Measurements from ENCODE around the gene ALAS2.
"Not testable (repeated sequence)": the region's sequence is repeated elsewhere in the genome, so short reads cannot be mapped to it uniquely, and the experiment has no call there.

DNA sequence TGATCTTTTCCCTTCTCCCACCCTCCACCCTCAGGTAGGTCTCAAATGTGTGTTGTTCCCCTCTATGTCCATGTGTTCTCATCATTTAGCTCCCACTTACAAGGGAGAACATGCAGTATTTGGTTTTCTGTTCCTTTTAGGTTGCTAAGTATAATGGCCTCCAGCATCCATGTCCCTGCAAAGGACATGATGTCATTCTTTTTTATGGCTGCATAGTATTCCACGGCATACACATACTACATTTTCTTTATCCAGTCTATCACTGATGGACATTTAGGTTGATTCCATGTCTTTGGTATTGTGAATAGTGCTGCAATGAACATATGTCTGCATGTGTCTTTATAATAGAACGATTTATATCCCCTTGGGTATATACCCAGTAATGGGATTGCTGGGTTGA lies 47.5 kb downstream of the ALAS2 start:
- TF ChIP-seq GLIS3 (CRISPR knock-in tag; IDR thresholded peaks at IDR 0.05); PPARA (CRISPR knock-in tag; IDR thresholded peaks at IDR 0.05; ENCODE audit: borderline replicate concordance); ZFP30 (CRISPR knock-in tag; IDR thresholded peaks at IDR 0.05); ZFP3 (CRISPR knock-in tag; IDR thresholded peaks at IDR 0.05); BACH2 (CRISPR knock-in tag; IDR thresholded peaks at IDR 0.05; ENCODE audit: borderline replicate concordance); RARB (CRISPR knock-in tag; IDR thresholded peaks at IDR 0.05); ZNF8 (CRISPR knock-in tag; IDR thresholded peaks at IDR 0.05); ARNTL (CRISPR knock-in tag; IDR thresholded peaks at IDR 0.05; ENCODE audit: borderline replicate concordance, low read depth); TOX (CRISPR knock-in tag; IDR thresholded peaks at IDR 0.05; ENCODE audit: borderline replicate concordance): not testable (repeated sequence)
- TF ChIP-seq, protein P1, sequence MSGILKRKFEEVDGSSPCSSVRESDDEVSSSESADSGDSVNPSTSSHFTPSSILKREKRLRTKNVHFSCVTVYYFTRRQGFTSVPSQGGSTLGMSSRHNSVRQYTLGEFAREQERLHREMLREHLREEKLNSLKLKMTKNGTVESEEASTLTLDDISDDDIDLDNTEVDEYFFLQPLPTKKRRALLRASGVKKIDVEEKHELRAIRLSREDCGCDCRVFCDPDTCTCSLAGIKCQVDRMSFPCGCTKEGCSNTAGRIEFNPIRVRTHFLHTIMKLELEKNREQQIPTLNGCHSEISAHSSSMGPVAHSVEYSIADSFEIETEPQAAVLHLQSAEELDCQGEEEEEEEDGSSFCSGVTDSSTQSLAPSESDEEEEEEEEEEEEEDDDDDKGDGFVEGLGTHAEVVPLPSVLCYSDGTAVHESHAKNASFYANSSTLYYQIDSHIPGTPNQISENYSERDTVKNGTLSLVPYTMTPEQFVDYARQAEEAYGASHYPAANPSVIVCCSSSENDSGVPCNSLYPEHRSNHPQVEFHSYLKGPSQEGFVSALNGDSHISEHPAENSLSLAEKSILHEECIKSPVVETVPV (CRISPR knock-in tag; IDR thresholded peaks at IDR 0.05), result not testable (repeated sequence)
- TF ChIP-seq, protein P2, sequence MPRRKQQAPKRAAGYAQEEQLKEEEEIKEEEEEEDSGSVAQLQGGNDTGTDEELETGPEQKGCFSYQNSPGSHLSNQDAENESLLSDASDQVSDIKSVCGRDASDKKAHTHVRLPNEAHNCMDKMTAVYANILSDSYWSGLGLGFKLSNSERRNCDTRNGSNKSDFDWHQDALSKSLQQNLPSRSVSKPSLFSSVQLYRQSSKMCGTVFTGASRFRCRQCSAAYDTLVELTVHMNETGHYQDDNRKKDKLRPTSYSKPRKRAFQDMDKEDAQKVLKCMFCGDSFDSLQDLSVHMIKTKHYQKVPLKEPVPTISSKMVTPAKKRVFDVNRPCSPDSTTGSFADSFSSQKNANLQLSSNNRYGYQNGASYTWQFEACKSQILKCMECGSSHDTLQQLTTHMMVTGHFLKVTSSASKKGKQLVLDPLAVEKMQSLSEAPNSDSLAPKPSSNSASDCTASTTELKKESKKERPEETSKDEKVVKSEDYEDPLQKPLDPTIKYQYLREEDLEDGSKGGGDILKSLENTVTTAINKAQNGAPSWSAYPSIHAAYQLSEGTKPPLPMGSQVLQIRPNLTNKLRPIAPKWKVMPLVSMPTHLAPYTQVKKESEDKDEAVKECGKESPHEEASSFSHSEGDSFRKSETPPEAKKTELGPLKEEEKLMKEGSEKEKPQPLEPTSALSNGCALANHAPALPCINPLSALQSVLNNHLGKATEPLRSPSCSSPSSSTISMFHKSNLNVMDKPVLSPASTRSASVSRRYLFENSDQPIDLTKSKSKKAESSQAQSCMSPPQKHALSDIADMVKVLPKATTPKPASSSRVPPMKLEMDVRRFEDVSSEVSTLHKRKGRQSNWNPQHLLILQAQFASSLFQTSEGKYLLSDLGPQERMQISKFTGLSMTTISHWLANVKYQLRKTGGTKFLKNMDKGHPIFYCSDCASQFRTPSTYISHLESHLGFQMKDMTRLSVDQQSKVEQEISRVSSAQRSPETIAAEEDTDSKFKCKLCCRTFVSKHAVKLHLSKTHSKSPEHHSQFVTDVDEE (CRISPR knock-in tag; IDR thresholded peaks at IDR 0.05), result not testable (repeated sequence)
- TF ChIP-seq, protein P3, sequence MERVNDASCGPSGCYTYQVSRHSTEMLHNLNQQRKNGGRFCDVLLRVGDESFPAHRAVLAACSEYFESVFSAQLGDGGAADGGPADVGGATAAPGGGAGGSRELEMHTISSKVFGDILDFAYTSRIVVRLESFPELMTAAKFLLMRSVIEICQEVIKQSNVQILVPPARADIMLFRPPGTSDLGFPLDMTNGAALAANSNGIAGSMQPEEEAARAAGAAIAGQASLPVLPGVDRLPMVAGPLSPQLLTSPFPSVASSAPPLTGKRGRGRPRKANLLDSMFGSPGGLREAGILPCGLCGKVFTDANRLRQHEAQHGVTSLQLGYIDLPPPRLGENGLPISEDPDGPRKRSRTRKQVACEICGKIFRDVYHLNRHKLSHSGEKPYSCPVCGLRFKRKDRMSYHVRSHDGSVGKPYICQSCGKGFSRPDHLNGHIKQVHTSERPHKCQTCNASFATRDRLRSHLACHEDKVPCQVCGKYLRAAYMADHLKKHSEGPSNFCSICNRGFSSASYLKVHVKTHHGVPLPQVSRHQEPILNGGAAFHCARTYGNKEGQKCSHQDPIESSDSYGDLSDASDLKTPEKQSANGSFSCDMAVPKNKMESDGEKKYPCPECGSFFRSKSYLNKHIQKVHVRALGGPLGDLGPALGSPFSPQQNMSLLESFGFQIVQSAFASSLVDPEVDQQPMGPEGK (CRISPR knock-in tag; IDR thresholded peaks at IDR 0.05; ENCODE audit: borderline replicate concordance), result not testable (repeated sequence)
- TF ChIP-seq, protein P4, sequence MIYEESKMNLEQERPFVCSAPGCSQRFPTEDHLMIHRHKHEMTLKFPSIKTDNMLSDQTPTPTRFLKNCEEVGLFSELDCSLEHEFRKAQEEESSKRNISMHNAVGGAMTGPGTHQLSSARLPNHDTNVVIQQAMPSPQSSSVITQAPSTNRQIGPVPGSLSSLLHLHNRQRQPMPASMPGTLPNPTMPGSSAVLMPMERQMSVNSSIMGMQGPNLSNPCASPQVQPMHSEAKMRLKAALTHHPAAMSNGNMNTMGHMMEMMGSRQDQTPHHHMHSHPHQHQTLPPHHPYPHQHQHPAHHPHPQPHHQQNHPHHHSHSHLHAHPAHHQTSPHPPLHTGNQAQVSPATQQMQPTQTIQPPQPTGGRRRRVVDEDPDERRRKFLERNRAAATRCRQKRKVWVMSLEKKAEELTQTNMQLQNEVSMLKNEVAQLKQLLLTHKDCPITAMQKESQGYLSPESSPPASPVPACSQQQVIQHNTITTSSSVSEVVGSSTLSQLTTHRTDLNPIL (CRISPR knock-in tag; IDR thresholded peaks at IDR 0.05; ENCODE audit: low read depth), result not testable (repeated sequence)
